G401.6 (cell line): ENCODE measurements around the gene MAT2A.
A peak's percentile ranks its signal among the peaks of the same experiment; 100 is the strongest.
"Not testable (repeated sequence)": the region's sequence is repeated elsewhere in the genome, so short reads cannot be mapped to it uniquely, and the experiment has no call there.

Experiments used
- FAIRE-seq: peaks from 2 replicates; lab custom pipeline; 2012; peaks lifted over from hg19 to GRCh38; lab: Jason Lieb, UNC

The MAT2A gene

DNA sequence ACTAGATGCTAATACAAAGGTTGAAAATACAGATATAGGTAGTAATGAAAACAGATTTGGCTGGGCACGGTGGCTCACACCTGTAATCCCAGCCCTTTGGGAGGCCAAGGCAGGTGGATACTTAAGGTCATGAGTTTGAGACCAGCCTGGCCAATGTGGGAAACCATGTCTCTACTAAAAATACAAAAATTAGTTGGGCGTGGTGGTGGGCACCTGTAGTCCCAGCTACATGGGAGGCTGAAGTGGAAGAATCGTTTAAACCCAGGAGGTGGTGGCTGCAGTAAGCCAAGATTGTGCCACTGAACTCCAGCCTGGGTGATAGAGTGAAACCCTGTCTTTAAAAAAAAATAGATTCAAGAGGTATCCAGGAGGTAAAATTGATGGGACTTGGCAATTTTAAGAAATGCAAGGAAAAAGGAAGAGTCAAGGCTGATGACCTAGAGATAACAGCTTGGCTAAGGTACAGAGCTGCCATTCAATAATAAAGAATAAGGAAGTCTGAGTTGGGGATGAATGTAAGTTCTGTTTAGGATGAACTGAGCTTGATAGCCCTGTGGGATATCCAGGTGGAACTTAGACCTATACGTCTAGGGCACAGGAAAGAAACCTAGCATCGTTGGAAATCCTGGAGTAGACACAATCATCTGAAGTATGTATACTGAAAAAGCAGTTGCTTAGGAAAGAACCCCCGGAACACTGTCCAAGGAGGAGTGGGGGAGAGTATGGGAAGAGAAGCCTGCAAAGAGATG, 9.1 kb downstream of the MAT2A start:
- FAIRE-seq: peak; percentile 73

DNA sequence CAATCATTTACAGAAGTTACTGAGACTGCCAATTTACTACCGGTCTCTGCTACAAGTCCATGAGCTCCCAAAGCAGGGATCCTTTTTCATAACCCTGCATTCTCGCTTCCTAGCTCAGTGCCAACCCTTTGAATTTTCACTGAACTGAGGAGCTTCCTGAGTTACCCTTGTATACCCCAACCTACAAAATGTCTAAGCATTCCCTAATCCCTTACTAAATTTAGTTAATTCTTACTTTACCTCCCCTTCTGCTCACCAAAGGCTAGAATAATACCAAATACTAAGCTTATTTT, 9.6 kb downstream of the MAT2A start:
- FAIRE-seq: no peak

DNA sequence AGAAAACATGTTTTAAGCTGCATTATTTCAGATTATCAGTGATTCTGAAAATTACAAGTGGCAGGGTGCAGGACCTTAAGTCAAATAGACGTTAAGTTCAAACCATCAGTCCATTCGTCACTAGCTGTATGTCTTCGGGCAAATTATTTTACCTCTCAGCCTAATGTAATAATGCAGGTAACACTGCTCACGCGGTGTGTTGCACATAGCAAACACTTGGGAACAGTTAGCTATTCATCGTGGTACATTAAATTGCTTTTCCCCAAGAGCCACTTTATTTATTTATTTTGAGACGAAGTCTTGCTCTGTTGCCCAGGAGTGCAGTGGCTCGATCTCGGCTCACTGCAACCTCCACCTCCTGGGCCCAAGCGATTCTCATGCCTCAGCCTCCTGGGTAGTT, 10.1 kb downstream of the MAT2A start:
- no peak for FAIRE-seq

DNA sequence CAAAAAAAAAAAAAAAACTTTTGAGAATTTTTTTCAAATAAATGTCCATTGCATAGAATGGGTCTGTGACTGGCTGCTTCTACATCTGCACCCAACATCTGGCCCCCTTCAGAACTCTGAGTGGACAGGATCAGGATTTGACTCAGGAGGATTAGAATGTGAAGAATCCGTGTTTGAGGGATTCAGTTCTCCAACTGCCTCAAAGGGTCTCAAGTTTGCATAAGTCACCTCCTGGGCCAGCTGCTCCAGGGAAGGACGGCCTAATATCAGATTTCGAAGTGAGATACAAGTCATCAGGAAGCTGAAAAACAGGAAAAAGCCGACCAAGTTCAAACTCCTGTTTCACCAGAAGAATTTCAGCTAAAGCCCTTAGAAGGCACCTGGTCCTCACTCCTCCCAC, 10.9 kb downstream of the MAT2A start:
- FAIRE-seq: no peak

DNA sequence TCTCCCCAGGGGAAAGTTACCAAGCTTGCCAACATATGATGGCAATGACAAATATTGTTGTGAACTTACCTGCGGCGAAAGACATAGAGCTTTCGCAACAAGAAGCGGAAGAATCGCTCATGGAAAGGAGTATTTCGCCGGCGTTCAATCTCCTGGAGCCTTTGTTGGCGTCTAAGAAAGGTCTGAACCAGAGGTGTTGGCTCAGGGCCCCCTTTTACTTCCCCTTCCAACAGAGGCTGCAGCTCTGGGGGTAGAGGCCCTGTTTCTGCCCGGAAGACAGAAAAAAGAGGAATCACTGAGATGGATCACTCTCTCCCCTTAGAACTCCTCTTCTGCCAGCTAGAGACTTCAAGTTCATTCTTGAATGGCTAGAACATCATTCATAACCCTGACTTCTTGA, 11.5 kb downstream of the MAT2A start:
- FAIRE-seq: no peak

DNA sequence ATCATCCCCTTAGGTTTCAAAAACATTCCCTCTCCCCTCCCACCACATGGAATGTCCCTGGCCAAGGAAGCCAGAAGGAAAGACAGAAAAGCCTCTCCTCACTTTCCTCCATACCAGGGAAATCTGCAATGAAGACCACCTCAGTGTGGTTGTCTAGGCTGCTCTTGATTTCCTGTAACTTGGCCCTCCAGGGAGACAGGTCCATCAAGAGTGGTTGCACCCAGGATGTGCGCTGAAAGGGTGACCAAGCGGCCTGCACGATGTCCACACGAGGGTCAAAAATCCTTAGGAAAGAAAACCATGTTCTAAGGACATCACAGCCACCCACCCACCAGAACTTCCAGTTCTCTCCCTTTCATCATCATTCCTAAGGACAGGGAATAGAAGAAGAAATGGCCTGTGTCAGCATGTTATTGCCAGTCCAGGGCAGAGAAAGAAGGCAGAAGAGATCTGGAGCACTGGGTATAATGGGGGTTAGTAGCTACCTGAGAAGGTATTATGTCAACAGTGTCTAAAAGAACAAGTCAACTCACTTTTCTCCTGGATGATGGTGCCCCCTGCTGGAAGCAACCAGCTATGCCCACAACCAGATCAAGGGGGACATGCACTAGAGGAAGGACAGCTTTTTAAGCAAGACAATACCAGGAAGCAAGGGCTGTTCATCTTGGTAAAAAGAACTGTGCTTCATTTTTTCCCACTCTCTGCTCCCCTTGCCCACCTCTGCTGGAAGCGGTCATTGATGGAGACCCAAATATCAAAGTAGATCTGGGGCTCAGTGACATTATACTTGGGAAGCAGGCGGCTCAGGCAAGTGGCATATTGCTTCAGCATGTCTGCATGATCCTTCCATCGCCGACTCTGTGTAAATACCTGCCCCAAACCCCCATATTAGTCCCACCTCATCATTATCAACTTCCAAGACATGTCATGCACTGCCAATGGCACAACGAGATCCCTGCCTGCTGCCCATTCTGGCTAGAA, 13.0 kb downstream of the MAT2A start:
- FAIRE-seq: peak; percentile 86

DNA sequence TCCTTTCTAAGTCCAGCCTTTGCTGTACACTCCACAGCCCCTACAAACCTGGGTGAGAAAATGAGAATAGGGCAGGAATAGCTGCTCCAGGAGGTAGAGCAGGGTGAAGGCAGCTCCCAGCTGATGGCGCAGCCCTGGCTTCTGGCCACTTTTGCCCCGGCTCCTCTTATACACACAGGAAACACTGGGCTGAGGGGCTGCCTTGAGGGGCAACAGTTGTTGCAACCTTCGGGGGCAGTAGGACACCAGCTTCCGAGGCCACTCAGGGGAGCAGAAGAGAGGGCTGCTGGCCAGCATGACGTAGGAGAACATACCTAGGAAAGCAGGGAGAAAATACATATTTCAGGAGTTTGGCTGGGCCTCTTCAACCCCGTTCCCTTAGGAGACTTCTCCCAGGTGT, 14.2 kb downstream of the MAT2A start:
- no peak for FAIRE-seq

DNA sequence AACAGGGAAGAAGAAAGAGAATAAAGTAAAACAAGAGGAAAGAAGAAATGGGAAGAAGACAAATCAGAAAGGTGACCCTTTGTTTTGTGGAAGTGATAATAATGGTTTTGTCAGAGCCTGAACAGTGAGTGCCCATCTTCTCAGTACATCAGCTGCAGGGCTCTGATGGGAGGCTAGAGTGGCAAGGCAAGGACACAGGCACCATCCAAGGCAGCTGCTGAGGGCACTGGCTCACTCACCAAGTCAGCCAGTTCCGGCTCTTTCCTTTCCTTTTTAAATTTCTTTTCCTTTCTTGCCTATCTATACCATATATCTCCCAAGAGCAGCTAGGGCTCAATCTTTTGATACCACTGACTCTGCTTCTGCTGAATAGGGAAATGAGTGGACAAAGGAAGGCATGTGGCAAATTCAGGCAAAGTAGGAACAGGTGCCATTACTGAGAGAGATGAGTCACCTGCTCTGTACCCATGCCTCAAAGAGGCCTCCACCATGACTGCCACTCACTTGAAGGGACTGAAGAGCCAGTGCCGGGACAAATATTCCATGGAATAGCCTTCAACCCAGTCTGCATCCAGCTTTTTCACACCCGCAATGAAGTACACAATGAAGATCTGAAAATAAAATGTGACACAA, 16.1 kb downstream of the MAT2A start:
- no peak for FAIRE-seq

DNA sequence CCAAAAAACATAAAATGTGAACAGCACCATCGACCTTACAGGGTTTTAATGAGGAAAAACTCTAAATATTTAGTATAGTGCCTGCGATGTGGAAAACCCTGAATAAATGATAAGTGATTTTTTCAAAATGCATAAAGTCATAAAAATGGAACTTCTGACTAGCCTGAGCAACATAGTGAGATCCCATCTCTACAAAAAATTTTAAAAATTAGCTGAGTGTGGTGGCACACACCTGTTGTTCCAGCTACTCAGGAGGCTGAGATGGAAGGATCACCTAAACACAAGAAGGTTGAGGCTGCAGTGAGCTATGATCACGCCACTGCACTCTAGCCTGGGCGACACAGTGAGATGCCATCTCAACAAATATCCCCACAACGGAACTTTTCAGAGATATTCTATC, 18.2 kb downstream of the MAT2A start:
- FAIRE-seq: no peak

DNA sequence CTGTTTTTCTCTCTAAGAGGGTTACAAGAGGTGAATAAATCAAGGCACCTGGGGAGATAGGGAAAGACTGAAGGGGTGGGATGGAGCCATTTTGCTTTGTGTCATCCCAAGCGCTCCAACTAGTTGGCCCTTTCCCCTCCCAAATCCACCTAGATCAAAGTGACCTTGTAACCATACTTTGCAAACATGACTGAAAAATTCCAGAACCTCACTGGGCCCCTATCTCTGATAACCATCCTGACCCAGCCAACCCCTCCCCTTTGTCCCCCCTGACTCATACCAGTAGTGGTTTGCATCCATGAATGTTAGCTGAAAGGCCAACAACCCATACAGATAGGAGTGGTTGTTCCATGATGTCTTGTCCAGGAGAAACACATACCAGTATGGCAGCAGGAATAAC, 19.2 kb downstream of the MAT2A start:
- no peak for FAIRE-seq

DNA sequence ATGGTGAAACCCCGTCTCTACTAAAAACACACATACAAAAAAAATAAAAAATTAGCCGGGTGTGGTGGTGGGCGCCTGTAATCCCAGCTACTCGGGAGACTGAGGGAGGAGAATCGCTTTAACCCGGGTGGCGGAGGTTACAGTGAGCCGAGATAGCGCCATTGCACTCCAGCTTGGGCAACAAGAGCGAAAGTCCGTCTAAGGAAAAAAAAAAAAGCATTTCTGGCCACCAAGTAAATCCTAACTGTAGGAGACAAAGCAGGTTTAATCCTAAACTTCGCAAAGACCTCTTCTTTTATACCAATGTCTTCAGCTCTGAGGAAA, 21.4 kb downstream of the MAT2A start:
- not testable (repeated sequence) for FAIRE-seq

DNA sequence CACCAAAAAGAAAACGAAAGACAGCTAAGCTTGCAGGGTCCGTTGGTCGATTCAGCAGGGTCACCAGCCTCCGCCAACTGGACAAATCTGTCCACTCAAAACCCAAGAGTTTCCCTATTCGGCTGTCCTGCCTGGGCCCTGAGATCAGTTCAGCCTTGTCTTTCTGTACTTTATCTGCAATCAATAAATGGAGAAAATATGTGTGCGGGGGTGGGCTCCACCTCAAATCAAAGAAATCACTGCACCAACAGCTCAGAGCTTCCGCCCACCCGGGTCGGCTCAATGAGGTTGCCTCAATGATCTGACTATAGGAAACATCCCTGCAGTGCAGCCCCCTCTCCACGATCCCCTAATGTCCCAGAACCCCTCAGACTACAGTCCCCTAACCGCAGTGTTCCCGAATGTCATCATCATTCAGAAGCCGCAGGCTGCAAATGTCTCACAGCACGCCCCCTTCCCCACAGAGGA, 21.9 kb downstream of the MAT2A start:
- no peak for FAIRE-seq

DNA sequence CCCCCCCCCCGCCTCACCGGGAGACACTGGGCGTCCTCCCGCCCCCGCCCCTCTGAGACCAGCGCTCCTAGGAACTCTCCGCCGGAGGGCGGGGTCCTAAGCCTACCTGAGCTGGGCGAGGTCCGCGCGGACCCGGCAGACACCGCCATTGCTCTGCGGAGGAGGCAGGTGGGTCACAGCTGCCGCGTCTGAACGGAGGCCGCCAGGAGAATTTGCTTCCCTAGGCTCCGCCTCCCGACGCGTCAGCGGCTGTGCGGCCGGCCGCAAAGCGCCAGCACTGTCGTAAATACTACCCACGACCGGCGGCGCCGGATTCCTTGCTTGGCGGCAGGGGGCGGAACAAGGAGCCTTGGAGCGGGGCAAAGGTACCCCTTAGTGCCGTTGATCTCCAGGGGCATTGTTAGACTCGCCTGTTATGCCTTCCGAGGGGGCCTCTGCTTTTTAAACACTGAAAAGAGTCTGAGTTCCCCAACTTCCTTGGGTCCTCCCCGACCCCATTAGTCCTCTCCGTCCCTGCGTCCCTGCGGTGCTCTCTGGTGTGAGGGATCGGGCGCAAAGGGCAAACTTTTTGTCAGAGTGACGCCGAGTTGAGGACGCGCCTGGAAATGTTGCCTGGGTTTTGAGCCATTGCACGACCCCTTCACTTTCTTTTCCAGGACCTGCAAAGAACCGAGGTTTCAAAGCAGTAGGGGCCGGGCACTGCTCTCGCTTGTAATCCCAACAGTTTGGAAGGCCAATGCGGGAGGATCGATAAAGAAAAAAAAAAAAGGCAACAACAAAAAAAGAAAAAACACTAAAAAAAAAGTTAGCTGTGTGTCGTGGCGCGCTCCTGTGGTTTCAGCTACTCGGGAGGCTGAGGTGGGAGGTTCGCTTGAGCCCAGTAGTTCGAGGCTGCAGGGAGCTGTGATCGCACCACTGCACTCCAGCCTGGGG, 22.6 kb downstream of the MAT2A start, which contains the start of gene GGCX:
TSS of gene GGCX (minus strand) at position 214 of the 933 bp plus-strand sequence. CDS start at position 149, 65 bp downstream.
- peak; percentile 90 for FAIRE-seq

DNA sequence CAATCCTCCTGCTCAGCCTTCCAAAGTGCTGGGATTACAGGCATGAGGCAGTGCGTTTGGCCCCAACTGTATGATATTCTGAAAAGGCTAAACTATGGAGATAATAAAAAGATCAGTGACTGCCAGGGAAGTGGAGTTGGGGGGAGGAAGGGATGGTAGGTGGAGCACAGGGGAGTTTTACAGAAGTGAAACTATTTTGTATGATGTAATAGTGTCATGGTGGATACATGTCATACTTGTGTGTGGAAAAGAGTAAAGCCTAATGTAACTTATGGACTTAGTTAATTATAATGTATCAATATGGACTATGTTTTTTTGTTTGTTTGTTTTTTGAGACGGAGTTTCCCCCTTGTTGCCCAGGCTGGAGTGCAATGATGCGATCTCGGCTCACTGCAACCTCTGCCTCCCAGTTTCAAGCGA, 25.2 kb downstream of the MAT2A start:
- FAIRE-seq: no peak

DNA sequence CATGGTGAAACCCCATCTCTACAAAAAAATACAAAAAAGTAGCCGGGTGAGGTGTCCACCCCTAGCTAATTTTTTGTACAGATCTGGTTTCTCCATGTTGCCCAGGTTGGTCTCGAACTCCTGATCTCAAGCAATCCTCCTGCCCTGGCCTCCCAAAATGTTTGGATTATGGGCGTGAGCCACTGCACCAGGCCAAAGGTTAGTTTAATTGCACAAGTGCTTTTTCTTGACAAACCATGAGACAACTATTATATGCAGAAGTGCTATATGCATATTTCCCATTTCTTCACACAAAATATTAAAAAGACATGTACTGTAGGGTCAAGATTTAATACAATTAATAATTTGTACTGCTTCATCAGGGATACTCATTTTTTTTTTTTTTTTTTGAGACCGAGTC, 27.3 kb downstream of the MAT2A start:
- FAIRE-seq: no peak

DNA sequence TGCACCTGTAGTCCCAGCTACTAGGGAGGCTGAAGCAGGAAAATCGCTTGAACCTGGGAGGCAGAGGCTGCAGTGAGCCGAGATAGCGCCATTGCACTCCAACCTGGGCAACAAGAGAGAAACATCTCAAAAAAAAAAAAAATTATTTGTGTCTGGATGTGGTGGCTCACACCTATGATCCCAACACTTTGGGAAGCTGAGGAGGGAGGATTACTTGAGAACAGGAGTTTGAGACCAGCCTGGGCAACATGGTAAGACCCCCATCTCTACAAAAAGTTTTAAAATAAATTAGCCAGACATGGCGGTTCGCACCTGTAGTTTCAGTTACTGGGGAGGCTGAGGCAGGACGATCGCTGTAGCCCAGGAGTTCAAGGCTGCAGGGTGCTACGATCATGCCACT, 36.8 kb downstream of the MAT2A start:
- no peak for FAIRE-seq

DNA sequence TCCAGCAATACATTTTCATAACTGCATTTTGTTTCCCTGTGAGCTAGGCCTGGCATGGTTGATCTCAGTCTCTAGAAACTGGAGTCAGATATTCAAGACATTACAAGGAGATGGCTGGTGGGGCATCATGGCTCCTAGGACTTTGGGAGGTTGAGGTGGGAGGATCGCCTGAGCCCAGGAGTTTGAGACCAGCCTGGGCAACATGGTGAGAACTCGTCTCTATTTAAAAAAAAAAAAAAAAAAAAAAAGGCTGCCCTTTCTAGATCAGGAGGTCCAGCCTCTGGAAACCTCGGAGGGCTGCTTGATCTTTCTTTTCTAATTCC, 38.1 kb downstream of the MAT2A start:
- no peak for FAIRE-seq

DNA sequence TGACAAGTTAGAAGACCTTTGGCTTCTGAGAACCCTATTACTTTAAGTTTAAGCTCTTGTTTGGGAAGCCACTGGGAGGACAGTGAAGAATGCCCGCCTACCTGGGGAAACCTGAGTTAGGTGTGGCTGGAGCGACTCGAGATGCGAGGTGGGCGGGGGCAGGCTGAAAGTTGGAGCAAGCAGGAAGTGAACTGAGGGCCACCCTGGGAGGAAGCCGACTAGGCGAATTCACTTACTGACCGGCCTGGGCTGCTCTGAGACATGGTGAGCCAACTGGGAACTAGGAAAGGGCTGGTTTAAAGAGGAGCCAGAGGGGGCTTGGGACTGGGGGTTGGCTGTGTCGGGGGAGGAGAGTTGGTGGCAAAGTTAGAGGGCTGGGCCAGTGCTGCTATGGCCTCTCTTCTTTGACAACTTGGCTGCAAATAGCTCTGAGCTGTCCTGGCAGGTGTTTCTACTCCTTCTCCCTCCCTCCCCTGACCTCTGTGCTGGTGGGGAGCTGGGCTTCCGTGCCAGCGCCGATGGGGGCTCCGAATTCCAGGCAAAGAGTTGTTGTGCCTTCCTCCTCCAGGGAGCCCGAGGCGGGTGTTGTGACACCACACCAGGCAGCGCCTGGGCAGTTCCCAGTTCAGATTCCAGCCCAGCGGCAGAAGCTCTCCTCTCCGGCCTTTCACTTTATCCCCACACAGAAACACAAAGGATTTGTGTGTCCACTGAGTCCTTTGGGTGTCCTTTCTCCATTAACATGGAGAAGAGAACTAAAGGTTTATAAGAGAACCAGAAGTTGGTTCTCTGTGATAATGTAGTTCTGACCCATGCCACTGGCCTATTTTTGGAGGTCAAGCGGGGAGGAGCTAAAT, 38.6 kb downstream of the MAT2A start, which contains the start of gene VAMP8:
TSS of gene VAMP8 (plus strand) at position 201 of the 857 bp plus-strand sequence. CDS start at position 262, 61 bp downstream.
- no peak for FAIRE-seq

DNA sequence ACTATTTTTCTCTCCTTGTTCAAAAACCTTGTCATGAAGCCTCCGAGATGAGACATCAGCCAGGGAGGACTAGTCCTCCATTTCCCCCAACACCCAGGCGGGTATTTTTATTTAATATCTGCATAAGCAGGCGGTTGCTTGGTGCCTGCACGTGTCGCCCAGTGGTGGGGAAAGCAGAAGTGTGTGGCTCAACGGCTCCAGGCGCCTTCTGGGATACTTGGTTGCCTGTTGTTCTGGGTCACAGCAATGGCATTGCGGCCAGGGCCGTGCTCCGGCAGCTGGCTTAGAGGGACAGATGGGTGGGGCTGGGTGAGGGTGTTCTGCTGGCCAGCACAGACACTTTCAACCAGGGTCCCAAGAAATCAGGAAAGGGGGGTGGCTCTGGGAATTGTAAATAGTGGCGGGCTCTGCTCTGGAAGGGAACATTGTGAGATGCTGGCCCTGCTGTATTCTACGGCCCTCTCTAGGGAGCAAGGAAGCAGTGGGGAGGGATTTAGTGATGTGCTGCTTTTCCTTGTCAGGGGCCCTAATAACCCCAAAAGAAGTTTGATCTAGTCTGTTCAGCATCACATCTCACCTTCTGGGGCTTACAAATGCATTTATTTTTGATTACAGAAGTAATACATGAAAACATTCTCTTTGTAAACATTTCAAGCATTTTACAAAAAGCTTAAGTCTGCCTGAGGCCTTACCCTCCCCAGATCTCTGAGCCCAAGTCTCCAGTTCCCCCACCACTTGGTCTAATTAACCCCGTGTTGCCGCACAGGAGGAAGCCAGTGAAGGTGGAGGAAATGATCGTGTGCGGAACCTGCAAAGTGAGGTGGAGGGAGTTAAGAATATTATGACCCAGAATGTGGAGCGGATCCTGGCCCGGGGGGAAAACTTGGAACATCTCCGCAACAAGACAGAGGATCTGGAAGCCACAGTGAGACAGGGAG, 39.5 kb downstream of the MAT2A start:
- no peak for FAIRE-seq
